K562 (cell line): Measurements from ENCODE around the gene SPTLC2. TPM values are rescaled to one million over a fixed set of nuclear protein-coding genes. Genes with fewer than 3 reads are reported as not detected.

Experiments
- ATAC-seq: fragments of 200-7000 bp; cut with Tn5 transposase; 3 replicates; pipeline ENCODE4 v1.9.1; 2020; ENCODE audit warnings: moderate library complexity
- BruUV-seq: library from RNA; stranded (reverse); fragments of 400-500 nt; replicated peaks from 2 replicates; lab custom pipeline; 2021; lab: Mats Ljungman, UMichigan
- CTCF ChIA-PET: fragments of 300-600 bp; formaldehyde crosslinking; extraction: SDS; loops from one replicate; lab custom pipeline; 2021; ENCODE audit warnings: low intra/inter-chr PET ratio; lab: Yijun Ruan, JAX
- POLR2A ChIA-PET: fragments of 300-600, 350-650 bp; sonication (Branson Sonifier 250); formaldehyde crosslinking; extraction: SDS; loops from one replicate; lab custom pipeline; 2021; ENCODE audit warnings: antibody characterized with exemption, inconsistent platforms; lab: Yijun Ruan, JAX
- DNase-seq, 4 experiments: peaks; one replicate each; pipeline versions ENCODE4 v3.0.0 to v3.0.0-alpha.2; 2011 to 2018; ENCODE audit warnings: low spot score in 3 of 4, mixed read lengths in 3 of 4; ENCODE audit errors: extremely low read depth in 1 of 4
- FAIRE-seq: peaks from 2 replicates; lab custom pipeline; 2011; peaks lifted over from hg19 to GRCh38; lab: Jason Lieb, UNC
- H2AFZ ChIP-seq: 2 replicates; pipeline ENCODE4 v1.6.0; 2011; ENCODE audit warnings: low read depth, low read length, control low read depth, inconsistent platforms
- H3K27ac ChIP-seq: fragments of 200-600 bp; 3 replicates; pipeline ENCODE4 v1.8.0; 2011; ENCODE audit warnings: low read depth, mild to moderate bottlenecking, control low read depth, inconsistent platforms, low read length, moderate library complexity, mixed read lengths; ENCODE audit errors: extremely low read depth
- H3K27me3 ChIP-seq, 2 experiments: fragments of 300-600 bp in 1 of 2; 2 replicates in 1 of 2; 3 replicates in 1 of 2; pipeline versions ENCODE4 v1.6.0 to v1.8.0; 2011; ENCODE audit warnings: inconsistent platforms in 2 of 2, low read length in 2 of 2, mild to moderate bottlenecking in 1 of 2, mixed read lengths in 1 of 2, moderate library complexity in 1 of 2; ENCODE audit not compliant: control insufficient read depth in 2 of 2, insufficient read depth in 2 of 2
- H3K36me3 ChIP-seq: fragments of 300-600 bp; 3 replicates; pipeline ENCODE4 v1.8.0; 2011; ENCODE audit warnings: mild to moderate bottlenecking, low read length, inconsistent platforms; ENCODE audit not compliant: control insufficient read depth, insufficient read depth
- H3K4me1 ChIP-seq, 2 experiments: fragments of 200-600 bp in 1 of 2; replicated peaks in 1 of 2; 2 replicates in 1 of 2; 3 replicates in 1 of 2; pipeline versions ENCODE4 v1.5.1 to v1.8.0; 2011; ENCODE audit warnings: inconsistent platforms in 2 of 2, low read length in 2 of 2, mild to moderate bottlenecking in 1 of 2, mixed read lengths in 1 of 2, moderate library complexity in 1 of 2; ENCODE audit not compliant: control insufficient read depth in 2 of 2, insufficient read depth in 2 of 2
- H3K4me2 ChIP-seq: 2 replicates; pipeline ENCODE4 v1.6.1; 2011; ENCODE audit warnings: low read length, control low read depth, inconsistent platforms, mixed read lengths; ENCODE audit not compliant: insufficient read depth
- H3K4me3 ChIP-seq: fragments of 200-600 bp; sonication (generic), shearing (Covaris generic); 2 replicates; pipeline ENCODE4 v1.5.1; 2016; ENCODE audit warnings: control low read depth, inconsistent platforms
- H3K79me2 ChIP-seq: fragments of 200-600 bp; 3 replicates; pipeline ENCODE4 v1.8.0; 2011; ENCODE audit warnings: low read length, inconsistent platforms; ENCODE audit not compliant: control insufficient read depth, insufficient read depth
- H3K9ac ChIP-seq, 2 experiments: 2 replicates each; pipeline versions ENCODE4 v1.6.0 to v1.6.1; 2011; ENCODE audit warnings: low read depth in 2 of 2, low read length in 2 of 2, control low read depth in 1 of 2, inconsistent platforms in 1 of 2, mild to moderate bottlenecking in 1 of 2, mixed read lengths in 1 of 2; ENCODE audit not compliant: insufficient read depth in 1 of 2
- H3K9me1 ChIP-seq: one replicate; pipeline ENCODE4 v1.6.0; 2011; ENCODE audit warnings: inconsistent platforms, mild to moderate bottlenecking, low read length, moderate library complexity; ENCODE audit not compliant: control insufficient read depth, insufficient read depth
- H3K9me3 ChIP-seq: replicated peaks from 2 replicates; pipeline ENCODE4 v1.5.1; 2011; ENCODE audit warnings: low read depth, low read length, inconsistent platforms; ENCODE audit not compliant: control insufficient read depth, insufficient read depth
- H4K20me1 ChIP-seq: replicated peaks from 2 replicates; pipeline ENCODE4 v1.6.1; 2011; ENCODE audit warnings: low read length, inconsistent platforms, mixed read lengths; ENCODE audit not compliant: control insufficient read depth, insufficient read depth
- AFF1 ChIP-seq, 2 experiments: fragments of 450-650 bp; IDR thresholded peaks; 2 replicates each; pipeline ENCODE4 v1.6.1; 2018; ENCODE audit warnings: mild to moderate bottlenecking in 2 of 2, low read depth in 1 of 2; ENCODE audit not compliant: partially characterized antibody in 2 of 2
- ATF7 ChIP-seq: fragments of 450-650 bp; IDR thresholded peaks from 2 replicates; pipeline ENCODE4 v1.7.1; 2014; ENCODE audit warnings: mild to moderate bottlenecking, moderate library complexity
- CHD1 ChIP-seq: fragments of 200-600 bp; sonication (generic); IDR thresholded peaks from one replicate; pipeline ENCODE4 v1.6.1; 2012; ENCODE audit warnings: mild to moderate bottlenecking, moderate library complexity, low read length, inconsistent platforms
- HNRNPH1 ChIP-seq: fragments of 200-400 bp; formaldehyde crosslinking; optimal IDR thresholded peaks from 2 replicates; pipeline ENCODE3; 2017; ENCODE audit warnings: low read depth, mild to moderate bottlenecking, low read length, moderate library complexity
- JUNB ChIP-seq: fragments of 450-650 bp; formaldehyde crosslinking; conservative IDR thresholded peaks from 2 replicates; pipeline ENCODE4 v1.4.0; 2020; ENCODE audit warnings: mild to moderate bottlenecking
- KLF10 ChIP-seq: fragments of 250-450 bp; sonication (Bioruptor Pico); IDR thresholded peaks from 2 replicates; pipeline ENCODE4 v1.6.1; 2021; ENCODE audit warnings: matching md5 sums
- MCM7 ChIP-seq, 2 experiments: fragments of 450-650 bp; IDR thresholded peaks; 2 replicates each; pipeline ENCODE4 v1.6.1; 2016 to 2018
- MITF ChIP-seq: IDR thresholded peaks from 2 replicates; pipeline ENCODE4 v1.6.1; 2014; ENCODE audit warnings: antibody characterized with exemption
- SAFB ChIP-seq: fragments of 200-400 bp; formaldehyde crosslinking; IDR thresholded peaks from 2 replicates; pipeline ENCODE4 v1.6.1; 2017; ENCODE audit warnings: low read depth, low read length, borderline replicate concordance
- ZBTB11 ChIP-seq, 3 experiments: fragments of 200-800 bp in 1 of 3; fragments of 250-450 bp in 1 of 3; fragments of 450-650 bp in 1 of 3; sonication (Bioruptor Pico) in 1 of 3; sonication (Bioruptor generic) in 1 of 3; formaldehyde crosslinking in 1 of 3; IDR thresholded peaks; 2 replicates each; pipeline versions ENCODE4 v1.6.1 to v1.8.0; 2016 to 2022; ENCODE audit warnings: mild to moderate bottlenecking in 2 of 3, missing genetic modification characterization in 2 of 3, missing compliant biosample characterization in 1 of 3, moderate library complexity in 1 of 3
- ZNF431 ChIP-seq: sonication (generic); formaldehyde crosslinking; IDR thresholded peaks from 2 replicates; pipeline ENCODE4 v1.8.0; 2022; ENCODE audit warnings: mild to moderate bottlenecking, missing genetic modification reagents
- ZNF780A ChIP-seq: fragments of 250-450 bp; sonication (Bioruptor Pico); IDR thresholded peaks from 2 replicates; pipeline ENCODE4 v1.5.0; 2021; ENCODE audit warnings: mild to moderate bottlenecking
- WGBS: fragments of 100-300 bp; shearing (Covaris generic); methylation state at CpG from one replicate; pipeline ENCODE4 v1.1.6; 2016; ENCODE audit warnings: low coverage, mixed read lengths; ENCODE audit not compliant: insufficient coverage; ENCODE audit errors: missing lambda C conversion rate; 5-methylcytosine and 5-hydroxymethylcytosine counted together
- in situ Hi-C: fragments of 300-500 bp; cut with MboI; formaldehyde crosslinking; loops from 4 replicates; pipeline ENCODE4 v1.15.0; 2018; ENCODE audit warnings: inconsistent platforms, mixed read lengths
- intact Hi-C: fragments of 100-400 bp; cut with micrococcal nuclease; formaldehyde crosslinking; loops from 2 replicates; pipeline ENCODE4 v1.14.2; 2022
- polyA plus RNA-seq, 8 experiments: library from polyadenylated mRNA; depleted of rRNA in 4 of 8; stranded (reverse) in 5 of 8; unstranded in 3 of 8; fragments of >200 nt; fragmentation: Nextera tagmentation in 2 of 8; fragmentation: Illumina TruSeq in 1 of 8; extraction: Ambion mirVana in 2 of 8; extraction: Trizol in 1 of 8; gene quantifications; 2 replicates each; pipeline versions ENCODE4 v1.2.1 to v1.2.3, GENCODE V29; 2011 to 2014; ENCODE audit warnings: inconsistent platforms in 1 of 8, missing spikeins in 1 of 8
- total RNA-seq, 7 experiments: library from RNA; depleted of rRNA in 6 of 7; stranded (reverse); fragments of >200 nt in 6 of 7; fragmentation: Illumina TruSeq in 2 of 7; extraction: Trizol in 2 of 7; gene quantifications; 2 replicates each; pipeline versions ENCODE4 v1.2.1 to v1.2.3, GENCODE V29; 2011 to 2021; ENCODE audit warnings: low replicate concordance in 1 of 7

Gene SPTLC2
- total and polyA plus RNA-seq, 9 of the 15 experiments (the other 6 are each of a cell fraction or from before 2014, with no cell fraction given): 4.5 to 30.4 (median 14.0) TPM

GRCh38 chr14:77565994-77566305 lies 50.5 kb downstream of the SPTLC2 start (continued):
- no peak for TF ChIP-seq JUNB

- in situ Hi-C loops: no loop called here
- Histone ChIP-seq H2AFZ (no peak overlapping the region), H3K36me3 (peaks cover 38% of the 10 kb centered on the region; the same call in 2 of the 3 replicates), H3K27me3 (no peaks in the 10 kb centered on the region), H3K79me2 (no peaks in the 10 kb centered on the region; the same call in 2 of the 3 replicates), H3K4me2 (no peak overlapping the region), H3K27ac (no peak overlapping the region), H3K4me1 (no peaks in the 10 kb centered on the region), H3K9me1 (no peaks in the 10 kb centered on the region), H3K9me3 (no peaks in the 10 kb centered on the region), H3K4me3 (no peak overlapping the region), H3K9ac (no peak overlapping the region), H4K20me1 (no peaks in the 10 kb centered on the region)
- WGBS: 73% methylated on average over 8 of the region's 8 CpGs
- CTCF ChIA-PET: no interaction called here
- POLR2A ChIA-PET: no interaction called here
- no peak for FAIRE-seq
- no peak for ATAC-seq
- intact Hi-C loops: no loop called here
- BruUV-seq: no TSS peak
- no peak for DNase-seq
- TF ChIP-seq ZNF431 (no peak), AFF1 (IDR thresholded peaks at IDR 0.05; ENCODE audit: low read depth in 1 of 2, partially characterized antibody in 2 of 2) (no peak), ATF7 (no peak), MITF (no peak), ZBTB11 (CRISPR knock-in tag; IDR thresholded peaks at IDR 0.05) (no peak), CHD1 (no peak), ZNF780A (CRISPR knock-in tag) (no peak), HNRNPH1 (no peak), SAFB (no peak), KLF10 (no peak), MCM7 (IDR thresholded peaks at IDR 0.05) (no peak)
These were observed 51.0 kb downstream of the SPTLC2 start for GRCh38 chr14:77565289-77565993.
